Measurements from ENCODE around the gene SYMPK.
A peak's percentile ranks its signal among the peaks of the same experiment; 100 is the strongest.

SYMPK gene

GRCh38 chr19:45782820-45783785 is 79.8 kb downstream of the SYMPK start:
- TF ChIP-seq ZNF274 (IDR thresholded peaks at IDR 0.05; ENCODE audit: low read depth, low read length), result no peak

DNA sequence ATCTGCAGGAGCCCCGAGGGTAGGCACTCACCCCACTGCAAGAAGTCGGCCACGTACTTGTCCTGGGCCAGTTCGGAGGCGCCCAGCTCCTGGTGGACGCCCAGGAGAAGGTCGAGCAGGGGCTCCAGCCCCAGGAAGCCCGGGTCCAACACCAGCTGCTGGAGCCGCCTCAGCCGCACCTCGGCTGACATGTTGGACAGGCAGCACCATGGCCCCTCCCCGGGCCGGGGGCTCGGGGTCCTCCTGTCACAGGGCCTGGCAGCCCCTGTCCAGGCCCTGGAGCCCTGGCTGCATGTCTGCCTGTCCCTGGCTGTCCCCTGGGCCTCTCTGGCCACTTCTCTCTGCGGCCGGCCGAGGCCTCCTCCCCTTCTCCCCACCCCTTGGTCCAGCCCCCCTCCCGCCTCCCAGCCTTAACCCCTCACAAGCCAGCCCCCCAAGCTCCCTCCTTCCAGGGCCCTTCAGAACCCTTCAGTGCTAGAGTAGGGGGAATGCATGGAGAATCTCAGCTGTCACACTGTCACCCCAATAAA is 80.7 kb downstream of the SYMPK start, which contains the start of gene DMPK:
TSS of gene DMPK (minus strand) at position 329 of the 530 bp plus-strand sequence. CDS start at position 191, 138 bp downstream.
- no peak within 1 kb of the TSS for H3K4me3 ChIP-seq (ENCODE audit: low read length)
- no peak for TF ChIP-seq ZNF274 (IDR thresholded peaks at IDR 0.05; ENCODE audit: low read depth, low read length)

More at GRCh38 chr19:45782820-45783785, 79.8 kb downstream of the SYMPK start:
- H3K4me3 ChIP-seq (ENCODE audit: low read length), result no peak overlapping the region

DNA sequence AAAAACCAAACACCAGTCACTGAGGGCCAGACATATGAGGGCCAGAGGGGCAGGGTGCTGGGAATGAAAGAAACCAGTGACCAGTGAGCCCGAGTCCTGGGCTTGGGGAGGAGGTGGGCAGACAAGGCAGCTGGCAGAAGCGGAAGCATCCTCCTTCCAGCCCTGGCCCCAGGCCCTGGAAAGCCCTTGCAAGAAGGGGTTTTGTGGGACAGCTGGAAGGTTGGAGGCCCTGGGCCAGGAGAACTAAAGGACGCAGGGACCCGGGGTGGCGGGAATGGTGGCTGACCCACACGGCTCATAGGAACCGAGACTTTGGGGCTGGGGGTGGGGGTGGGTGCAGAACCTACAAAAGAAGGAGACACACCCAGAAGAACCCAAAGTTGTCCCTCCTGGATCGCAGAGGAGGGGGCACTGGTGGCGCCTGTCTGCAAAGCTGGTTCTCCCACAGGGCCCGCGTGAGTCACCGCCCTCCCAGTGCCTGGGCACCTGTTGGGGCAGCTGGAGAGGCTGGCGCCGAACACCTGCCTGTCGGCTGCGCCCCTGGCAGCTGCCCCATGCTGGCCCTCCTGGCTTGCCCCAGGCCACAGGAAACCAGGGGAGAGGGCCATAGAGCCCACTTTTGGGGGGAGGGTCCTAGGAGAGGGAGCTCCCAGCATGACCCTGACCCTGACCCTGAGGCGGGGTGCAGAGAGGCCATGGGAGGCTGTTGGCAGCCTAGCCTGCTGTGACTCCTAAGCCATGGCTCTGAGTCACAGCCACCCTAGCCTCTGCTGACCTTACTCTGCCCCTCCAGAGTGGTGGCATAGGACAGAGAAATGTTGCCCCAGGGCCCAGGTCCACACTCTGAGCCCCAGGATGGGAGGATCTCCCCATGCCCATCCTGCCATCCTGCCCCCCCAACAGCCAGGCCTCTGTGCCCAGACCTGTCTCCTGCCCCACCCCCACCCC is 81.5 kb downstream of the SYMPK start:
- no peak for TF ChIP-seq ZNF274 (IDR thresholded peaks at IDR 0.05; ENCODE audit: low read depth, low read length)
- no peak overlapping the region for H3K4me3 ChIP-seq (ENCODE audit: low read length)

GRCh38 chr19:45780448-45781213 is 82.3 kb downstream of the SYMPK start:
- no peak for TF ChIP-seq ZNF274 (IDR thresholded peaks at IDR 0.05; ENCODE audit: low read depth, low read length)
- H3K4me3 ChIP-seq (ENCODE audit: low read length), result no peak overlapping the region

GRCh38 chr19:45780146-45780447 is 82.8 kb downstream of the SYMPK start:
- H3K4me3 ChIP-seq (ENCODE audit: low read length), result no peak overlapping the region
- no peak for TF ChIP-seq ZNF274 (IDR thresholded peaks at IDR 0.05; ENCODE audit: low read depth, low read length)

GRCh38 chr19:45779231-45780145 is 83.5 kb downstream of the SYMPK start:
- TF ChIP-seq ZNF274 (IDR thresholded peaks at IDR 0.05; ENCODE audit: low read depth, low read length), result no peak
- peak overlapping the region; percentile 6; the same call in 1 of the 2 replicates for H3K4me3 ChIP-seq (ENCODE audit: low read length)

DNA sequence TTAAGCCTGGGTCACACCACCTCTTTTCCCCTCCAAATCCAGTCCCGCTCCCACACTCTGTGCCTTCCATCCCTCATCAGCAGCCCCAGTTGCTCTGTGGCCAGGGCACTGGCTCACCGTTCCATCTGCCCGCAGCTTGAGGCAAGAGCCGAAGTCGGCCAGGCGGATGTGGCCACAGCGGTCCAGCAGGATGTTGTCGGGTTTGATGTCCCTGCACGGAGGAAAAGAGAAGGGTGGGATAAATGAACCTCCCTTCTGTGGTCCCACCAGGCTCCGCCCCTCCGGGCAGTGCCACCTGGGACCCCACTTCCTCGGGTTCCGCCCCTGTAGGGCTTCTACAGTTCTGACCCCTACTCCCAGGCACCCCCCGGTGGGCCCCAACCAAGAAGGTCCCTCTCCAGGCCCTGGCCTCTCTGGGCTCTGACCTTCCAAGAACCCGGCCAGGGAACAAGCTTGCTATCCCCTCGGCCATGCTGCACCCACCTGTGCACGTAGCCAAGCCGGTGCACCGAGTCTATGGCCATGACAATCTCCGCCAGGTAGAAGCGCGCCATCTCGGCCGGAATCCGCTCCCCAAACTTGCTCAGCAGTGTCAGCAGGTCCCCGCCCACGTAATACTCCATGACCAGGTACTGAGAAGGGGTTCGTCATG is 84.8 kb downstream of the SYMPK start:
- TF ChIP-seq ZNF274 (IDR thresholded peaks at IDR 0.05; ENCODE audit: low read depth, low read length), result no peak

GRCh38 chr19:45777395-45777961 is 85.5 kb downstream of the SYMPK start:
- no peak for TF ChIP-seq ZNF274 (IDR thresholded peaks at IDR 0.05; ENCODE audit: low read depth, low read length)
- H3K4me3 ChIP-seq (ENCODE audit: low read length), result no peak overlapping the region

More for the DNA sequence above, 84.8 kb downstream of the SYMPK start:
- no peak overlapping the region for H3K4me3 ChIP-seq (ENCODE audit: low read length)

DNA sequence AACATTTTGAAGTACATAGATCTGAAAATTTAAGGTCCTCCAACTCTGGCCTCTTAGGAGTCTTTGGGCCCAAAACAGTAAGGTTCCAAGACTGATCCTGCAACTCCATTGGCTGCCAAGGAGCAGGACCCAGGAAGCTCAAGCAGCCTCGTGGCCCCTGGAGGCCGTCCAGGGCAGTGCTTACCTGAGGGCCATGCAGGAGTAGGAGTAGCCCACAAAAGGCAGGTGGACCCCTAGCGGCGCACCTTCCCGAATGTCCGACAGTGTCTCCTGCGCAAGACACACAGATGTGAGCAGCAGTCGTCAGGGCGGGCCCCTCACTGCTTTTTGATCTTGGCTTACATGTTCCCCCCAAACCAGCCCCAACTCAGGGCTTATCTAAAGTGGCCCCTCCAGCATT is 88.2 kb downstream of the SYMPK start:
- H3K4me3 ChIP-seq (ENCODE audit: low read length), result no peak overlapping the region
- no peak for TF ChIP-seq ZNF274 (IDR thresholded peaks at IDR 0.05; ENCODE audit: low read depth, low read length)

DNA sequence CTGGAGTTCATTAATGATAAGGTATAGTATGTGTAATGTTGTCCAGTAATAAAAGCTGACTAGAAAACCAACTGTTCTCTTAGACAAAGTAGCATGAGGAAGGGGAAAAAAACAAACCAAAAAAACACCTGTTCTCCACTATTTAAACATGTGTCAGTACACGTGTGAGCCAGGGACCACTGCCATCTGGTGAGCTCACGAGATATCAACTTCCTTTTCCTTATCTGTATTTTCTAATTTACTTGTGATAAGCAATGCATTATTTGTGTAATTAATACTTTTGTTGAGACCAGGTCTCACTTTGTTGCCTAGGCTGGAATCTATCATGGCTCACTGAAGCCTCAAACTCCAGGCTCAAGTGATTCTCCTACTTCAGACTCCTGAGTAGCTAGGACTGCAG is 89.6 kb downstream of the SYMPK start:
- TF ChIP-seq ZNF274 (IDR thresholded peaks at IDR 0.05; ENCODE audit: low read depth, low read length), result no peak
- no peak overlapping the region for H3K4me3 ChIP-seq (ENCODE audit: low read length)

- TF ChIP-seq ZNF274 (IDR thresholded peaks at IDR 0.05; ENCODE audit: low read depth, low read length), result no peak
- H3K4me3 ChIP-seq (ENCODE audit: low read length), result no peak overlapping the region
These were observed 90.0 kb downstream of the SYMPK start for GRCh38 chr19:45772912-45773311.
